Stimulated activated CD4-positive, alpha-beta T cell treated with anti-CD3 and anti-CD28 coated beads, Interleukin-1b, Interleukin-23, amount 100 ng/mL, for 24 hours (primary cell): ENCODE data around the gene MEF2B.

Experiments
- DNase-seq, 4 experiments: peaks; one replicate each; pipeline ENCODE4 v3.0.0-alpha.2; 2020; ENCODE audit warnings: low read depth in 4 of 4, low spot score in 1 of 4

The MEF2B gene

GRCh38 chr19:19170053-19170872, at the start of gene MEF2B:
MEF2B (minus strand) TSS chr19:19170263; CDS start chr19:19150735, 19,528 bp downstream.
- peak; percentile 27 to 74 (median 63) for DNase-seq

GRCh38 chr19:19218911-19219310, 48.8 kb upstream of the MEF2B start:
- no peak for DNase-seq

GRCh38 chr19:19217099-19217498, 47.0 kb upstream of the MEF2B start:
- DNase-seq = no peak

- DNase-seq = no peak
Measured at GRCh38 chr19:19215792-19216191, 45.7 kb upstream of the MEF2B start.

GRCh38 chr19:19214892-19215291, 44.8 kb upstream of the MEF2B start:
- DNase-seq = no peak

- DNase-seq = no peak
Measured at GRCh38 chr19:19214159-19214490, 44.1 kb upstream of the MEF2B start.

GRCh38 chr19:19213426-19214158, 43.5 kb upstream of the MEF2B start:
- no peak for DNase-seq

DNA sequence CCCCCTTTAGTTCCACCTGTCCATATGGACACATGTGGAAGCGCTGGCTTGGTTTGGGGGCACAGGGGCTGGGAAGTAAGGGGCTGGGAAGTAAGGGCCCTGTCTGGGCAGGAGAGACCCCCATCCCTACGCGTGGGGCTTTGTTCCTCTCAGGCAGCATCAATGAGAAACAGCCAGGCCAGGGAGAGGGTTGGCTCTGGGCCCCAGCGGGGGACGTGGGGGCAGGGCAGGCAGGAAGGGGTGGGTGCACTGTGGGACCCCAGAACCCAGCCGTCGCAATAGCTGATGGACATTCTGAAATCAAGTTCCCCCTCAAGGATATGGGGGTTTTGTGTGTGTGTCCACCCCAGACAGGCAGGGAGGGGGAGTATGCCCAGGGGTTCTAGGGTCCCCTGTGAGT, 42.9 kb upstream of the MEF2B start:
- DNase-seq = no peak

- no peak for DNase-seq
Measured at GRCh38 chr19:19211499-19212420, 41.7 kb upstream of the MEF2B start, which contains the start of gene NCAN. NCAN (plus strand) TSS chr19:19211958; CDS start chr19:19216954, 4,996 bp downstream.

DNA sequence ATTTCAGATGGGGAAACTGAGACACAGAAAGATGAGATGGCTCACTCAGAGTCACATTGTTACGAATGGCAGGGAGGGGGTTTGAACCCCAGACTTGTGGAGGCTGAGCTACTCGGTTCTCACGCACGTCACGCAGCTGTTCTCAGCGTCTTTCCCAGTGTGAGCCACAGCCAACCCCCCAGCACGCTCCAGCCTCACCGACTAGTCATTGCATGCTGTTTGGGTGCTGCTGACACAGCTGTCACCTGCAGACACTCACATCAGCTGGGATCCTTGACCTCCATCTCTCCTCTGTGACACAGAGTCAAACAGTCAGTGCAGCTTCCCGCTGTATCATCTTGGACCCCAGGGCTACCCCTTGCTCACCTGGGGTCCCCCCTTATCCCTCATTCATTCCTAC, 39.3 kb upstream of the MEF2B start:
- DNase-seq = no peak

- no peak for DNase-seq
Measured at GRCh38 chr19:19207637-19208572, 37.8 kb upstream of the MEF2B start.

DNA sequence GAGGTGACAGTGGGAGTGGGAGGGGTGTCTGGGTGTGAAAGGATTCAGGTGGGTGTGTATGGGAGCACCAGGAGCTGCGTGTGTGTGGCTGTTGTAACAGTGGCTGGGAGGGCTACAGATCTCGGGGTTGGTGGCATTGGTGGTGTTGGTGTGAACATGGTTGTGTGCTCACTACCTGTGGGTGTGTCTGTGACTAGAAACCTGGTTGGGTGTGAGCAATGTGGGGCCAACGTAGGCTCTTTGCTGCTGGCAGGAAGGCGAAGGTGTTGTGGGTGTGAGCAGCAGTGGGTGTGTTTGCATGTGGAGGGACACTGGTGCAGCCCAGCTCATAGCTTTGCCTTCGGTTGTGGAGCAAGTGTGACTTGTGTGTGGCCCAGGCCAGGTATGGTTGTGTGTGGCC, 36.9 kb upstream of the MEF2B start:
- DNase-seq = no peak

DNA sequence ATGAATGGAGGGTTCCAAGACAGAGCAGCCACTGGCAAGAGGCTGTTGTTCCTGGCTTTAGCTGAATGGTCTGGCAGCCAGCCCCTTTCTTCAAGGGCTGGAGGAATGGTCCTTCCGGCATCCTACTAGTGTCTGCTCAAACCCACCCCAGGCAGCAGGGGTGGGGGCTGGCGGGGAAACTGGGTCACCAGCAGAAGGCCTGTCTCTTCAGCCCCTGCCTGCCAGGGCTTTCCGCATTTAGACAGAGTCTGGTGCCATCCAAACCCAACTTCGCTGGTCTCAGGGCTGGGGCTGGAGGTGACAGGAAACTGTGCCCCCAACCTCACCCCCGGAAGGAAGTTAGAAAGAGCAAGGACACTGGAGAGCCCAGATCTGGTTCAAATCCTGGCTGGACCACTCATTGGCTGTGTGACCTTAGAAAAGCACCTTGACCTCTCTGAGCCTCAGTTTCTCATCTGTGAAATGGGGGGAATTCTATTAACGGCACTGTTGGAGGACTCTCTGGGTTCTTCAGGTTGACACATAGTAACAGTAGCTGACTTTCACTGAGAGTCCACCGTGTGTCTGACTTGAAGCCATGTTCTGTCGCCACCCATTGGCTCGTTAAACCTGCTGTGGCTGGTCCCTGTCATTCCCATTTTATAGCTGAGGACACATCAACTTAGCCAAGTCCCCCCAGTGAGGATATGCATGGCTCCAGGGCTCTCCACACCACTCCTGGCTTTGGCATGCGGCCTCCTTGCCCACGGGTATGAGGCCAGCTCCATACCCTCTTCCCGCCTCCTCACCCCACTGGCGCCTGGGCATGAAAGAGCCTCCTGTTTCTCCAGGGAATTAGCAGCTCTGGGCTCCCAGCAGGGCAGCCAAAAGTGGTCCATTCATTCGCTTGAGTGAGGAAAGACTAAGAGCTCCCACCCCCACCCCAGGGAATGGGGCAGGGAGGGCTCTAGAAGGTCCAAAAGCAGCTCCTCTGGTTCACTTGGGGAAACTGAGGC, 35.6 kb upstream of the MEF2B start:
- DNase-seq = no peak

GRCh38 chr19:19204181-19204580, 34.1 kb upstream of the MEF2B start:
- no peak for DNase-seq

GRCh38 chr19:19203012-19203856, 33.2 kb upstream of the MEF2B start, which contains the start of gene NR2C2AP:
NR2C2AP (minus strand) TSS chr19:19203414; CDS start chr19:19203060, 354 bp downstream.
- DNase-seq = peak; percentile 86 to 92 (median 90)

- DNase-seq = no peak
Measured at GRCh38 chr19:19202707-19203011, 32.6 kb upstream of the MEF2B start.

- no peak for DNase-seq
Measured at GRCh38 chr19:19201697-19202630, 31.9 kb upstream of the MEF2B start.
